ENCODE measurements around the gene CPA3.
A peak's percentile ranks its signal among the peaks of the same experiment; 100 is the strongest.

The CPA3 gene

GRCh38 chr3:148924562-148924961 is 59.5 kb downstream of the CPA3 start:
- no peak for DNase-seq

- DNase-seq = no peak
Observed at GRCh38 chr3:148925845-148926244, 60.7 kb downstream of the CPA3 start.

- DNase-seq = no peak
Observed at GRCh38 chr3:148930752-148931151, 65.7 kb downstream of the CPA3 start.

GRCh38 chr3:148931574-148931973 is 66.5 kb downstream of the CPA3 start:
- DNase-seq = no peak

- DNase-seq = peak; percentile 95
Observed at GRCh38 chr3:148932972-148933371, 67.9 kb downstream of the CPA3 start.

- no peak for DNase-seq
Observed at GRCh38 chr3:148937467-148938255, 72.6 kb downstream of the CPA3 start.

- DNase-seq = no peak
Observed at GRCh38 chr3:148938306-148938705, 73.2 kb downstream of the CPA3 start.

GRCh38 chr3:148938936-148939335 is 73.8 kb downstream of the CPA3 start:
- DNase-seq = no peak

- no peak for DNase-seq
Observed at GRCh38 chr3:148940983-148941382, 75.9 kb downstream of the CPA3 start.

- peak; percentile 90 for DNase-seq
Observed at GRCh38 chr3:148943506-148944205, 78.6 kb downstream of the CPA3 start.

- no peak for DNase-seq
Observed at GRCh38 chr3:148945116-148945515, 80.0 kb downstream of the CPA3 start.

Measured in DMS 273 treated with DMSO at 0.1 percent for 48 hours (cell line).